GM19351 (cell line): Measurements from ENCODE around the gene PDE5A.

Experiments used
- ATAC-seq: cut with Tn5 transposase; IDR thresholded peaks from one replicate; pipeline ENCODE4 v1.9.1; 2021; ENCODE audit warnings: mild to moderate bottlenecking, moderate library complexity; ENCODE audit not compliant: unreplicated experiment

The PDE5A gene

DNA sequence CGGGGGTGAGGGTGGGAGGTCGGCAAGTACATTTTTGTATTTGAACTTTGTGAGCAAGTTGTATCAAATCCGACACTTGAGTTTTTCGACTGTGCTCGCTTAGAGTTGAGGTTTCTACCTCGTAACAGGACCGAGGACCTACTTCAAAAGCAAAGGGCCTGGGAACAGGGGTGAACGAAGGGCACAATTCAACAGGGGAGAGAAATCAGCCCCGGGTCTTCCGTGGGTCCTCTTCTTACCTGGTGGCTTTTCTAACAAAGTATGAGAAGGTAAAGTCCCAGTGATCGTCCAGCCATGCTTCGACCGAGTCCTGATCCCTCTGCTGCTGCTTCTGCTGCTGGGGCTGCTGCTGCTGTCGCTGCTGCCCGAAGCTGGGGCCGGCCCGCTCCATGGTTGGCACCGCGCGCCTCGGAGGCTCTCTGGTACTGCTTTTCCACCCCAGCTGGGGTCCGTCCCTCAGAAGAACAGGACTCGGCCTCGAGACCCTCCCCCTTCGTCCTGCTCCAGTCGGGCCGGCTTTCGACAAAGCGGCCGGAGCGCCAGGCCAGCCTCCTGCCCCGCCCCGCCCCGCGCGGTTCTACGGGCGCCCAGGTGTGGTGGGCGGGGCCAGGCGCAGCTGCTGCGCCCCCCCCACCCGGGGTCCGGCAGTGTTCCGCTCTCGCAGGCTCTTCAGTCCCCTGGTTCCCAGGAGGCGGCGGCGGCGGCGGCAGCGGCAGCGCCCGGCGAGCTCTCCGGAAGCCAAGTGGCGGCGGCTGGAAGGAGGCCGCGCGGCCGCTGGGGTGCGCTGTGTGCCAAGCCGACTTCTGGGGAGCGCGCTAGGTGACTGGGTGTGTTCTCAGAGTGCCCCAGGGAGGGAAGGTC, at the start of gene PDE5A:
Gene PDE5A, minus strand, starts transcription at position 524 of the 861 bp plus-strand sequence. Its CDS starts 133 bp downstream, at position 391.
- ATAC-seq = peak; percentile 88

DNA sequence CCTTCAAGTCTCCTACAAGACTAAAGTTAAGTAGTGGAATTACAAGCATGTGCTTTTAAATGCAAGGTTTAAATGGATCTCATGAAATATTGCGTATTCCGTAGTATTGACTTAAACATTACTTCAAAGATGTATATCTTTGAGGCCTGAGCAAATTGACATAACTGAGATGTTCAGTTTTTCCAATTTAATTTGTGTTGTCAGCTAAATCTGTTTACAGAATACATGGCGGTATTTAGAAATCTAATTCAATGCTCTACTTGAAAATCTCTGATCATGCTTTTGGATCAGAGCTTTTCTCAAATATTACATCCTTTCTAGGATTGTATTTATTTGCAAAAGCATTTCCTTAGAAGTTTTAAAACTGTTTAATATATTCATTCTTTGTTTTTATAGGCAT, 47.5 kb upstream of the PDE5A start:
- no peak for ATAC-seq

DNA sequence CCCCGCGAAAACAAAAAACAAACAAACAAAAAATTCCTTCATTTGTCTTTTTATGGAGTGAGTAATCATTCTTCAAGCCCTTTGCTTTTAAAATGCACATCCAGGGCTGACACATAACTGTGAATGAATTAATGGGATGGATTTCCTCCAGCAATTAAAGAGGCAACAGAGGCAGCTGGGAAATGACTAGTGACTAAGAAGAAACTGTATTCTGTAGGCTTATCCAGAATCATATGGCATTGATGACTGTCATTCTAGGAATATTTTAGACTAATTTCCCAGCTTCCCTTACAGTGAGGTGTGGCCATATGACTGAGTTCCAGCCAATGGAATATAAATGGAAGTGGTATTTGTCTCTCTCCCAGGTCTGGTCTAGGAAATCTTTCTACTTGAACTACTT, 46.8 kb upstream of the PDE5A start:
- ATAC-seq = no peak

DNA sequence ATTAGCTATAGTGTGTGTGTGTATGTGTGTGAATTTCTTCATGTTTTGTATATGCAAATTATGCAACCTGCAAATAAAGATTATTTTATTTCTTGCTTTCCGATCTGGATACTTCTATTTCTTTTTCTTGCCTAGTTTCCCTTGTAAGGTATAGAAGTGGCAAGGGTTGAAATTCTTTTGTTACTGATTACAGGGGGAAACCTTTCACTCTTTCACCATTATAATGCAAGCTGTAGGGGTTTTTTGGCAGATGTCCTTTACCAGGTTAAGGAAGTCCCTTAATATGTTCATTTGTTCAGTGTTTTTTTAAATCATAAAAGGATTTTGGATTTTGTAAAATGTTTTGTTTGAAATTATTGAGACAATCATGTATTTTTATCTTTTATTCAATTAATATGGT, 44.3 kb upstream of the PDE5A start:
- ATAC-seq = no peak

DNA sequence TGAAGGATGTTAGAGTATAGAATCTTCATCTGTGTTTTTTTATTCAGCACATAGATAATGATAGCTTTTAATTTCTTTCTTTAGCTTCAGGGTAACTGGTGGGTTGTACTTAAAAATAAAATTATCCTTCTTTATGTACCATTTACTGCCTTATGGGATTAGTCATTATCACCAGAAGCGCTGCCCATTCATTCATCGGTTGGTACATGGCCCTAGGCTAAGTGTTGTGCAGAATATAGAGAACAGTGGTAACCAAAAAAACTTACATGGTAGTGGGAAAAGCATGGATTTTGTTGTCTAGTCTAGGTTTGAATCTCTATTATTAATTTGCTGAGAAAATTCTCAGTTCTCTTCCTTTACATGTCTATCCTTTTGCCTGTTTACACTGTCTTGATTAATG, 43.5 kb upstream of the PDE5A start:
- ATAC-seq = no peak

DNA sequence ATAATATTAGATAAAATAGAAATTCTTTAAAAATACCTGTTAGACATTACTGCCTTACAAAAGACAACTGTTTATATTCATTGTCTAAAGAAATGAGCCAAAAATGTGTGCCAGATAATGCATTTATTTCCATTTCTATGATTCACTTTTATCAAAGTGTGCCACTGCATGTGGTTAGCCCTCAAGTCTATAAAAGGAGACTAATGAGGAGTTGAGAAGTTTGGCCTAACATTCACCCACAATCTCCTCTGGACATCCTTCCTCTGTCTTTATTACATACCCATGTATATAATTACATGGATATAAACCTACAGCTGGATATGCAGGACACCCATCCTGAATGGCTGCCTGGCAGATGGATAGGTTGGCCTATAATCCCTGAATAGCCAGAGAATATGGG, 42.6 kb upstream of the PDE5A start:
- ATAC-seq = no peak

DNA sequence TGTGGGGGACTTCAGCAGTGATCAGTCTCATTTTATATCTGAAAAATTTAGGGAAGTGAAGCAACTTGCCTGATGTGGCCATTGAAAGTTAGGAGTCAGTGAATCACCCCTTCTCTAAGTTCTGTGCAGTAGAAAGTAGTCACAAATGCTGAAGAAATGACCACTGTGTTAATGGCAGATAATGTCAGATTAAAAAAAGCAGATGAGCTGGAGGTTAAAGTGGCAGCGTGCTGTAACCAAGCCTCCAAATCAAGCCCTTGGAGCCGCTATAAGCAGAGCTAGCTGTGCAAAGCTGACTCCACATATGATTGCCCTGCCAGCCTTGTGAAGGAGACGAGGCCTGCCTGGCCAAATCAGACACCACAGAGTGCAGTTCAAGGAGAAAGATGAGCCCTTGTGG, 39.2 kb upstream of the PDE5A start:
- ATAC-seq = no peak

DNA sequence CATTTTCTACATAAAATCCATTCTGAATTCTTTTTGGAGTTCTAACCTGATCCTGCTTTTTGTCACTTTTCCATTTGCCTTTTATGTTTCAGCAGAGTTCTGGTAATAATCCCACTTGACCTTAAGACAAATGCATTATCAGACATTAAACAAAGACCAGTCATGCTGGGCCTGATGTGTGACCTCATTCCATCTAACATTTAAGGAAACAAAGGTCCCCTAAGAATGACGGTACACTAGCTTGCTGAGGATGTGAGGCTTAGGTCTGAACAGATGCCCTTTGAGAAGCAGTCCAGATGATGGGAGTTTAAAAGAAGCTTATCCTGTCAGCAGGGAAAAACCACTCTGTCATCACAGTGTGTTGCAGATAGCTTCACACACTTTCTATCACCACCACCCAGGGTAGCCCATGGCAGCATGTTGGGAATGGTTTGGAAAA, 38.1 kb upstream of the PDE5A start:
- ATAC-seq = no peak

DNA sequence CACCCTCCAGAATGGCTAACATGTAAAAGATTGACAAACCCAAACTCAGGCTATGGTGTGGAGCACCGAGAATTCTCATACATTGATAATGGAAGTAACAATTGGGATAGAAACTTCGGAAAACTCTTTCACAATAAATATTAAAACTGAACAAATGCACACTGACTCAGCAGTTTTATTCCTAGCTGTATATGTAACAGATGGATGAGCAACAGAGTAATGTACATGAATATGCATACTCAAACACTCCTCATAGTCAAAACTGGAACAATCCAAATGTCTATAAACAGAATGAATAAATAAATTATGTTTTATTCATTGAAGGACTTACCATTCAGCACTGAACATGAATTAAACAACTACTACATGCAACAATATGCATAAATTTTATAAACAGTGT, 37.1 kb upstream of the PDE5A start:
- no peak for ATAC-seq

DNA sequence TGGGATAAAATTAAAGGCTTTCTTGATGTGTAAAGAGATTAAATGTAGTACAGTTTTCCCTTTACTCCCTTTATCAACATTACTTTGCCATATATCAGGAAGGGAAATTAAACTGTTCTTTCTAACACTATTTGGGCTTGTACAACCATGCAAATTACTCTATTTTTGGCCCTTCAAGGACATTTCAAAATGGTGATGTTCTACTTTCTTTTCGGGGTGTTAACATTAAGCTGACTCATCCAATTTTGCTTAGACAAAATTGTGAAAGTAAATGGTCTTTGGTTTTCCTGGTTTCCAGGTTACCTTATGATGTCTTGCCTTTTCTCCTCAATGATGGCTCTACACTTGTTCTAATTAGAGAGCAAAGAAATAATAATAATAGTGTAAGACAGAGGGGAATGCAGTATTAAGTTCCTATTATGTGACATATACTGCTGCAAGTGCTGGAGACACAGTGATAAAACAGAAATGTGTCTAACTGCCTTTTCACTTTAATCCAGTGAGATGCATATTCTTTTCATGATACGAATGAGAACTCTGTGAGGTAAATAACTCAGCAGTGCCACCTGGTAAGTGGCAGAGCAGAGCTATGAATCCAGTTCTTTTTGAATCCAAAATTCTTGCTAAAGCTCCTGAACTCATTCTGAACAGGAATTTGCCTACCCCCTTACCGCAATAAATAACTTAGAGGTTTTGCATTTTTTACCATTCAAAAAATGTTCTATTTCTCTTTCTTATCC, 35.7 kb upstream of the PDE5A start:
- ATAC-seq = peak; percentile 43

DNA sequence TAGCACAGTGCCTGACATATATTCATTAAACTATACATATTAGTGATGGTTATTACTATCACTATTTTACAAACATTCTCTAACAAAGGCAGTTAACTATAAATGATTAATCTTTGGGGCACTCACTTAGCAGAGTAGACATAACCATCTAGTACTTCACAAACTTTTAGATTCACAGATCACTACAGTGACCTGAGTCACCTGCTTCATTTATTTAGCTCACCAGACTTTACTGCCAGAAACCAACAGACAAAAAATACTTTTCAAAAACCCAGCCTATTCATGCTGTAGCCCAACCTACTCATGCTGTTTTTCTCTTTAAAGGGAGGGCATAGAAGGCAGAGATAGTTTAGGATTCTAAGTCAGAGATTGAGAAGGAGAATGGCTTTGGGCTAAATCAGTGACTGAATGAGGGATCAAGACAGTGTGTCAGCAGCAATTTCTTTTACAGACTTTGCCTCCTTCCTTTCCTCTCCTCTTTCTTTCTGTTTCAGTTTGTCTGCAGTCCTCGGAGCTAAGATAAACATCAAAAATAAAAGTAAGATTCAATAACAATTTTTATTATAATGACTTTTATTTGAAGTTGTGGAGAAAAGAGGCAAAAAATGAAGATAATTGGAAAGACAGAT, 34.7 kb upstream of the PDE5A start:
- ATAC-seq = peak; percentile 54

DNA sequence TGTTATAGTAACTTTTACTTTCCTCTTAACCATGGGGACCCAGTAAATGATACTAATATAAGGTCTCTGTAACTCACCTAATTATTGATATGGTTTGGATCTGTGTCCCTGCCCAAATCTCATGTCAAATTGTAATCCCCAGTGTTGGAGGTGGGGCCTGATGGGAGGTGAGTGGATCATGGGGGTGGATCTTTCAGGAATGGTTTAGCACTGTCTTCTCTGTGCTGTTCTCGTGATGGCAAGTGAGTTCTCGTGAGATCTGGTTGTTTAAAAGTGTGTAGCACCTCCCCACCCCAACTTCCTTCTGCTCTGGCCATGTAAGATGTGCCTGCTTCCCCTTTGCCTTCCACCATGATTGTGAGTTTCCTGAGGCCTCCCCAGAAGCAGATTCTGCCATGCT, 34.0 kb upstream of the PDE5A start:
- peak; percentile 26 for ATAC-seq

DNA sequence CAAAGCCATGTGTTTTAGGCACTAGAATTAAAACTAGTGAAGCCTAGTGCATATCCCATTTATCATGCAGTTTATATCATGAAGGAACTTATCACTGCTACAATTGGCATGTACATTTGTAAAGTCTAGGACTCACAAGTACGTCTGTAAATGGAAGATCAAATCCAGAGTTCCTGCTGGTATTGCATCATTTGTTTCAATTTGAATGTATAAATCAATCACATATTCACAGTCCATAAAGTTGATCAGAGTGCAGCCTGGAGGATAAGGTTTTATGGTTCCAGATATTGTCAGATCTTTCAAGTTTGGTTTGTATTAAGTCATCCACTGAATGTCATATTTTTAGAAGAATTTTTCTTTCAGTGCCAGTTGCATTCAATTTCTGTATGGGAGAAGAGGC, 32.6 kb upstream of the PDE5A start:
- ATAC-seq = no peak

DNA sequence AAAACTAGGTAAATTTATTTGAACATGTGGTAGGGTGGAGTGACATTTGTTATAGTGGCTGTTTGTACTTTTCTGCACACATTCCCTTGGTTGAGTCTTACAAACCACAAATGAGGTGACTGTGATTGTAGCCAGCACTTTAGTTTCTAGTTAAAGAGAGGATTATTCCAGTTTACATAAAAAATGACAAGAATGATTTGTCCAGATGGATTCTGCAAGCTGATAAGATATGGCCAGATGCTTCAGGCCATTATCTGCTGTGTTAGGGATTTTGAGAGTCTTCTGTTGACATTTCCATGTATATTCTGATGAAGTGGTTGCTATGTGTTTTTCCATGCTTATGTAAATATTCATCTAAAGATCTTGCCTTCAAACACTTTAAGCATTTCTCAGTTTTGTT, 31.0 kb upstream of the PDE5A start:
- no peak for ATAC-seq

DNA sequence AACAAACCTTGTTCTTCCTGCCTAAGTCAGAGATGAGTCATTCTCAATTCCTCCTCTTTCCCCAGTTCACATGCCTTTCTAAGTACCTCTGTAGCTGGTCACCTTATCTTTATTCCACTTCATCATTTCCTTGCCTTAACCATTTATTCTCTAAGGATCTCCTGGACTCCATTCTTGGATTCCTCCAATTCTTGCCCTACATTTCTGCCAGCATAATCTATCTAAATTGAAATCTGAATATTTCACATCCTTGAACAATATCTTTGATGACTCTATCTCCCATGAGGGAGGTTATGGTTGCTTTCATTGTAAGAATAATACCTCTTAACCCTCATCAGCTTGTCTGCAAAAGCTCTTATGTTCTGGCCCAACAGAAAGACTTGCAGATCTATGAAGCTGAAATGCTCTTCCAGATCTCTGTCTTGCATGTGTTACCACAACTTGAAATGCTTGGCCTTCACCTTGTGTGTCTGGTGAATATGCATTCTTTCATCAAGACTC, 28.6 kb upstream of the PDE5A start:
- ATAC-seq = no peak

DNA sequence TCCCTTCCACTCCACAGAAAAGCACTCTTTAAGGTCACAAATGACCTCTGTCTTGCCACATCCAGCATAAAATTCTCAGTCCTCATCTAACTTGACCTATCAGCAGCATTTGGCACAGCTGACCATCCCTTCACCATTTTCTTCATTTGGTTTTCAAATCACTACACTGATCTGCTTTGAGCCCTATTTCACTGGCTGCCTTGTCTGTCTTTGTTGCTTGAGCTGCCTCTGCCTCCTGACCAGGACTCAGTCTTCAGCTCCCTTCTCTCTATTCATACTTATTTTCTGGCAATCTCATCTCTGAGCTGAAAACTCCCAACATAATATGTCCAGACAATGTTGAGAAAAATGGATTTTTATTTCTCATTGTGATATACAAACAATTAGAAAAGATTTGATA, 27.7 kb upstream of the PDE5A start:
- ATAC-seq = no peak

DNA sequence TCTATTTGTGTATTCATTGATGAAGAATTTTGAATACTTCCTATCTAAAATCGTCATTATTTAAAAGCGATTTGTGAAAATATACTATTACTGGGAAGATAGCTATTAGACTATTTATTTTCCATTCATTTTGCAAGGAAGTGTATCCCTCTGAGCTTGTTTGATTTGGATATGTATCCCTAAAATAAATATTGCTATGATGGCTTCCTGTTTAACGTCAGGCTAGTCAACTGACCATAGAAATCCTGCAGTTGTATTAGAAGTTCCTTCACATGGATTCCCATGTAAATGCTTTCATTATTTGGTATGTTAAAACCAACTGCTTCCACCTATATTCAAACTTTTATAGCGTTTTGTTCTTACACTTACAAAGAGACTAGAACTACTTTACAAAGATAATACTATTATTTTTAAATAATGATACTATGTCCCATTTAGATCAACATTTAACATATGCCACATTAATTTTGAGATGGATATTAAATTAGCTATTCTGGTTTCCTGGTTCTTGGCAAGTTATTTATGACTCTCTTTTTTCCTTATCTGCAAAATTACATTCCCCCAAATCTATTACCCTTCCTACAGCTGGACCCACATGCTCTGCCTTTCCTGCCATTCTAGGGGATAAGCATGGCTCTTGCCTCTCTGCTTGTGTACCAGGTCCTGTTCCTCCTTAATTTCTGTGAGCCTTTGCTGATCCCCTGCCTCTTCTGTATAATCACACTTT, 26.7 kb upstream of the PDE5A start:
- no peak for ATAC-seq

DNA sequence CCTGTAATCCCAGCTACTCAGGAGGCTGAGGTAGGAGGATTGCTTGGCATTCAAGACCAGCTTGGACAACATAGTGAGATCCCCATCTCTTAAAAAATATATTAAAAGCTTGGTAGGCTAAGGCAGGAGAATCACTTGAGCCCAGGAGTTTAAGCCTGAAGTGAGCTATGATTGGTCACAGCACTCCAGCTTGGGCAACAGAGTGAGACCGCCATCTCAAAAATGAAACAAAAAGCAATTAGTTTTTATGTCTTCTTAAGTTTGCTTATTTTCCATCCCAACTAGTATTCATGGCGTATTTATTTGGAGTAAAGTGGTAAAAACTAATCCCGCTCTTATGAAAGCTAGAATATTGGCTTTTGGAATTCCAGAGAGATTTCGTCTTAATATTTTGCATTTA, 25.4 kb upstream of the PDE5A start:
- no peak for ATAC-seq

DNA sequence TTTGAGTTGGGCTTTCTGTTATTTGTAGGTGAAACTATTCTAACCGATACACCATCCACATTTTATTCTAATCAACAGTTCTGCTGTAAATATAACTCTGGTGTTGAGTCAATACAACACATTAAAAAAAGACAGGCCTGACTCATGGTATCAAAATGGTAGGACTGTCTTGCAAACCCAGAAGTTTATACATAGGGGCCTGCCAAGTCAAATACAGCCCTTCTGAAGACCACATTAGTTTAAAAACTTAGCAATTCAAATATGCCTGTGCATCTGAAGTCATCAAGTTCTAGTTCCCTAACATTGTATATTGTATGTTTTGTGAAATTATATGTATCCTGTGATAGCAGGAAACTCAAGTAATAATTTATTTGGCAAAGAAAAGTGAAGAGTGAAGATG, 24.4 kb upstream of the PDE5A start:
- ATAC-seq = no peak

DNA sequence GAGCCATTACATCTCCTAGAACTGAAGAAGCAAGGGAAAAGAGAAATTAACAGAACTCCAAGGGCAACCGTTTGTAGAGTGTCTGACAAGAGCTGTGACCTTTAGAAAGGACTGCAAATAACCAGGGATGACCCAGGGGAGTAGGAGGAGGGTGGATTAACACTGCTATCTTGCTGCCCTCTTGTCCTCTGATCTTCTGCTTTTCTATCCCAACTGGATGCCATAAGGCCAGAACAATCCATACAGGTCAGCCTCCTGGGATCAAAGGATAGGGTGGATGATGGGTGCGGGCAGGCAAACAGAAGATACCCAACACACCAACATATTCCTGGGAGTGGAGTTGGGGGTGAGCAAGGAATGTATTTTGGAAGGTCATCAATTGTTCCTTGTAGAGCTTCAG, 19.8 kb upstream of the PDE5A start:
- no peak for ATAC-seq

DNA sequence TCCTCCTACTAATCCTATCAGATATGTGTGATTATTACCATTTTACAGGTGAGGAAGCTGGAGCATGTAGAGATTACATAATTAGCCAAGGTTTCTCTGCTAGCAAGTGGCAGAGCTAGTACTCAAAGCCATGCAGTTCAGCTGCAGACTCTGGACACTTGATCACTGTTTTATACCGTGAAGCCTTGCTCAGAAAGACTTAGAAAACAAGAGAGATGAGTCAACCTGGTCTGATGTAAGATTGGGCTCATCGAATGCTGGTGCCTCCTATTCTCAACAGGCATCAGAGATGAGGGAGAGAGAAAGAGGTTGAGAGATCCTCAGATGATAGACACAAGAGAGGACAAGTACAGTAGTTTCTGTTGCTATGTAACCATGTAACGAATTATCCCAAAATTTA, 19.0 kb upstream of the PDE5A start:
- no peak for ATAC-seq
